ENCODE measurements around the gene ANXA2. TPM values are rescaled to one million over a fixed set of nuclear protein-coding genes. Genes with fewer than 3 reads are reported as not detected.
"Not testable (repeated sequence)": the region's sequence is repeated elsewhere in the genome, so short reads cannot be mapped to it uniquely, and the experiment has no call there.

The ANXA2 gene
- total and polyA plus RNA-seq, 4 donors: 851 to 1,294 (median 1,171) TPM

- no peak overlapping the region for H3K9ac ChIP-seq (ENCODE audit: insufficient read depth in 1 of 2, low read length in 2 of 2)
- H3K27me3 ChIP-seq (ENCODE audit: control insufficient read depth in 3 of 3, insufficient read depth in 3 of 3, low read length in 2 of 3): no peaks in the 10 kb centered on the region
- 44 to 63% methylated on average over 2 of the region's 2 CpGs for WGBS, 2 donors
- no peak overlapping the region for H3K4me3 ChIP-seq
- no peak for ATAC-seq (ENCODE audit: insufficient read depth, low FRiP score)
- H3K27ac ChIP-seq (ENCODE audit: low read depth in 1 of 2, low read length in 1 of 2): no peak overlapping the region
- TF ChIP-seq CTCF (IDR thresholded peaks at IDR 0.05; ENCODE audit: control extremely low read depth, extremely low read depth): no peak
- H3K36me3 ChIP-seq (ENCODE audit: control insufficient read depth in 4 of 4, insufficient read depth in 4 of 4, low read length in 4 of 4): no peaks in the 10 kb centered on the region
- H3K4me1 ChIP-seq (ENCODE audit: control insufficient read depth in 5 of 5, insufficient read depth in 5 of 5, low read length in 5 of 5): peaks cover 0 to 10% (median 2%) of the 10 kb centered on the region in 5 donors
- no peaks in the 10 kb centered on the region for H3K9me3 ChIP-seq (ENCODE audit: control insufficient read depth in 4 of 4, insufficient read depth in 3 of 4, low read length in 3 of 4)
- DNase-seq: no peak
Measured at GRCh38 chr15:60405399-60405798, 7.6 kb upstream of the ANXA2 start.

- not testable (repeated sequence) for H3K4me3 ChIP-seq; H3K27ac ChIP-seq (ENCODE audit: low read depth in 1 of 2, low read length in 1 of 2); H3K9ac ChIP-seq (ENCODE audit: insufficient read depth in 1 of 2, low read length in 2 of 2); H3K36me3 ChIP-seq (ENCODE audit: control insufficient read depth in 4 of 4, insufficient read depth in 4 of 4, low read length in 4 of 4); H3K27me3 ChIP-seq (ENCODE audit: control insufficient read depth in 3 of 3, insufficient read depth in 3 of 3, low read length in 2 of 3); ATAC-seq (ENCODE audit: insufficient read depth, low FRiP score); DNase-seq; H3K9me3 ChIP-seq (ENCODE audit: control insufficient read depth in 4 of 4, insufficient read depth in 3 of 4, low read length in 3 of 4)
- WGBS, 2 donors: 97% methylated on average over 12 of the region's 12 CpGs
- H3K4me1 ChIP-seq (ENCODE audit: control insufficient read depth in 5 of 5, insufficient read depth in 5 of 5, low read length in 5 of 5): peaks cover 1 to 19% (median 4%) of the 10 kb centered on the region in 5 donors
Measured at GRCh38 chr15:60404351-60404750, 6.6 kb upstream of the ANXA2 start.

- H3K36me3 ChIP-seq (ENCODE audit: control insufficient read depth in 4 of 4, insufficient read depth in 4 of 4, low read length in 4 of 4): peaks cover 0 to 4% (median 0%) of the 10 kb centered on the region in 4 donors
- WGBS, 2 donors: 32% methylated on average over 3 of the region's 3 CpGs
- H3K4me3 ChIP-seq: no peak overlapping the region
- H3K9me3 ChIP-seq (ENCODE audit: control insufficient read depth in 4 of 4, insufficient read depth in 3 of 4, low read length in 3 of 4): no peaks in the 10 kb centered on the region
- H3K9ac ChIP-seq (ENCODE audit: insufficient read depth in 1 of 2, low read length in 2 of 2): no peak overlapping the region
- TF ChIP-seq CTCF (IDR thresholded peaks at IDR 0.05; ENCODE audit: control extremely low read depth, extremely low read depth): no peak
- H3K4me1 ChIP-seq (ENCODE audit: control insufficient read depth in 5 of 5, insufficient read depth in 5 of 5, low read length in 5 of 5): peaks cover 0 to 30% (median 9%) of the 10 kb centered on the region in 5 donors
- no peaks in the 10 kb centered on the region for H3K27me3 ChIP-seq (ENCODE audit: control insufficient read depth in 3 of 3, insufficient read depth in 3 of 3, low read length in 2 of 3)
- no peak for DNase-seq
- no peak overlapping the region for H3K27ac ChIP-seq (ENCODE audit: low read depth in 1 of 2, low read length in 1 of 2)
- ATAC-seq (ENCODE audit: insufficient read depth, low FRiP score): no peak
Measured at GRCh38 chr15:60400944-60401343, 3.2 kb upstream of the ANXA2 start.

- Histone ChIP-seq H3K36me3 (ENCODE audit: control insufficient read depth in 4 of 4, insufficient read depth in 4 of 4, low read length in 4 of 4) (peaks cover 0 to 8% (median 5%) of the 10 kb centered on the region in 4 donors), H3K9me3 (ENCODE audit: control insufficient read depth in 4 of 4, insufficient read depth in 3 of 4, low read length in 3 of 4) (no peaks in the 10 kb centered on the region), H3K9ac (ENCODE audit: insufficient read depth in 1 of 2, low read length in 2 of 2) (peak overlapping the region in 1 of 2 donors; percentile 46), H3K4me3 (no peak overlapping the region), H3K27ac (ENCODE audit: low read depth in 1 of 2, low read length in 1 of 2) (no peak overlapping the region), H3K27me3 (ENCODE audit: control insufficient read depth in 3 of 3, insufficient read depth in 3 of 3, low read length in 2 of 3) (no peaks in the 10 kb centered on the region), H3K4me1 (ENCODE audit: control insufficient read depth in 5 of 5, insufficient read depth in 5 of 5, low read length in 5 of 5) (peaks cover 7 to 35% (median 16%) of the 10 kb centered on the region in 5 donors)
- TF ChIP-seq CTCF (IDR thresholded peaks at IDR 0.05; ENCODE audit: control extremely low read depth, extremely low read depth): no peak
- 66 to 76% methylated on average over 1 of the region's 1 CpG for WGBS, 2 donors
- no peak for DNase-seq
- no peak for ATAC-seq (ENCODE audit: insufficient read depth, low FRiP score)
Measured at GRCh38 chr15:60399931-60400330, 2.1 kb upstream of the ANXA2 start.
